ENCODE results near the gene P2RX3. TPM values are rescaled to one million over a fixed set of nuclear protein-coding genes. Genes with fewer than 3 reads are reported as not detected.
A peak's percentile ranks its signal among the peaks of the same experiment; 100 is the strongest.
"Not testable (repeated sequence)": the region's sequence is repeated elsewhere in the genome, so short reads cannot be mapped to it uniquely, and the experiment has no call there.

P2RX3 gene
- total RNA-seq, 1 experiment from 2014 or later: not detected

GRCh38 chr11:57348636-57349313, 10.6 kb downstream of the P2RX3 start:
- no peak for DNase-seq (ENCODE audit: low read depth)

GRCh38 chr11:57349491-57350274, 11.5 kb downstream of the P2RX3 start:
- peak; percentile 54 for DNase-seq (ENCODE audit: low read depth)

- no peak for DNase-seq (ENCODE audit: low read depth)
Measured at GRCh38 chr11:57353036-57353435, 14.9 kb downstream of the P2RX3 start.

GRCh38 chr11:57353446-57353845, 15.3 kb downstream of the P2RX3 start:
- DNase-seq (ENCODE audit: low read depth): no peak

DNA sequence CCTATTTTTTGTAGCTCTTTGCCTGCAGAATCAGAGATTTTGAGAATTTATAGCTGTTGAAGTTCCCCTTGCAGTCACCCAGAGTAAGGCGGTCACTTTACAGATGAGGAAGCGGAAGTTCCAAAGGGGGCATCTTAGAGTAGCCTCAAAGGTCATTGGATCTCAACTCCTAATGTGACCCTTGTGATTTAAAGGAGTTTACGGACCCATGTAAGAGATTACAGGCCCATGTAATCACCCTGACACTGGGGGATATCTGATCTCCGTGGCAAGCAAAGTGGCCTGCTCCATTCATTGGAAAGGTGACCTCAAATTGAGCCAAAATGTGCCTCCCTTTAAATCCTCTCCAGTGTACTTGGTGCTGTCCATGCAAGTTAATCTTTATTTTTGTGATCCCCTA, 15.7 kb downstream of the P2RX3 start:
- DNase-seq (ENCODE audit: low read depth): no peak

DNA sequence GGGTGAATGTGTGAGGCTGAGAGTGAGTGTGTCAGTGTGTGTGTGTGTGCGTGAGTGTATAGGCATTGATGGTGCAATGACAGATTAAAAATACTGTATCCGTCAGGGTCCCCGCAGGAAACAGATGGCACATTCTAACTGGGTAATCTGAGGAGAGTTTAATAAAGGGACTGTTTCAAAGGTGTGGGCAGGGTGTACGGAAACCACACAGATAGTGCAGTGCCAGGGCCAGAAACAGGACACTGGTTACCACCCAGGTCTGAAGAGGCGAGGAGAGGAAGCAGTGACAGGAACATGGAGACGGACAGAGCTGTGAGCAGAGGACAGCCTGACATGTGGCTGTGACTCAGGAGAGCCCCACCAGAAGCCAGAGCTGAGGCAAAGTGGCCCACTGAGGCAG, 16.5 kb downstream of the P2RX3 start:
- DNase-seq (ENCODE audit: low read depth): no peak

DNA sequence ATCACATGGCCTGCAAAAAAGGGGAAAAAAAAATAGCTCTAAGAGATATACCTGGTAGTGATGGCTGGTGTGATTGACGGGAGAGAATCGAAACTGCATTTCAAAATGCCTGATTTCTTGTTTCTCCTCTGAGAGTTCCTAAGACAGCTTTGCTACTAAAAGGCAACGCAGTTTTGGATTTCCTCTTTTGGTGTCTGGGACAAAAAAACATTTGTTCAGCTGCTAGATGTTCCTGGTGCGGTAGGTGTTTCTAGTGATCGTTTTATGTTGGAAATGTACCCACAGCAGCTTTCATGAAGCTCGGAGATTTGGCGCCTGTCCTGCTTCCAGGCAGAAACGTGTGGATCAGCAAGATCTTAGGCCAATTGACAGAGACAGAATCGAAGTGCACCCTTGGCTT, 18.1 kb downstream of the P2RX3 start:
- DNase-seq (ENCODE audit: low read depth): no peak

GRCh38 chr11:57357310-57357709, 19.2 kb downstream of the P2RX3 start:
- no peak for DNase-seq (ENCODE audit: low read depth)

DNA sequence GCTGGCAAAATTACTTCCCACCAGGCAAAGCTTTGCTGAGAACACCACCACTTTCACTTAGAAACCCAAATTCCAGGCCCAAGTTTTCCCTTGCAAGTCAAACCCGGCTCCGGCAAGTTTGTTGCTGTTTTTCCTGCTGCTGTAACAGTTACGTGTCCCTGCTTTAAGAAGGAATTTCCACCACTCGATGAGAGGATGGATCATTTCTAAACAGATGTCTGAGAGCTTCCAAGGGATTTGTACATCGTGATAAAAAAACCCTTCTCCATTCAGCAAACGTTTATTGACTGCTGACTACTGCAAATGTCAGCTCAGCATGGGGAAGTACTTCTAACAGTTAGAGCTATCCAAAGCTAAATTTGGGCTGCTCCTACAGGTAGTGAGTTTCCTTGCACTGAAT, 19.7 kb downstream of the P2RX3 start:
- DNase-seq (ENCODE audit: low read depth): no peak

- no peak for DNase-seq (ENCODE audit: low read depth)
Measured at GRCh38 chr11:57358543-57358961, 20.4 kb downstream of the P2RX3 start.

GRCh38 chr11:57358991-57359390, 20.8 kb downstream of the P2RX3 start:
- DNase-seq (ENCODE audit: low read depth): no peak

DNA sequence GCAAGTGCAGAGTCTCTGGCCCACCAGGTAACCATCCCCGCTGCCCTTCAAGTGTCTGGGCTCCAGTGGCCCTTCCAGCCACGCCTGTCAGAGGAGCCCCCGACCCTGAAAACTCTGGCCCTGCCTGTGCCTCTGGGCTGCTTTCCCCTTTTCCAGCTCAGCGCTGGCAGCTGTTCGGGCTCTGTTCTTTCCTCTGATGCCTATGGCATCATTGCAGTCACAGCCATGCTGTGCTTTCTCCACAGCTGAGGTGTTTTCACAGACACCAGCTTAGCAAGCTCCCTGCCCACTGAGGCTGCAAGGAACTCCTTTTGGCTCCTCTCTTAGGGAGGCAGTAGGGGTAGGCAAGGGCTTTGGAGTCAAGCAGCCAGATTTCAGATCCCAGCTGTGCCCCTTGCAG, 21.2 kb downstream of the P2RX3 start:
- DNase-seq (ENCODE audit: low read depth): no peak

DNA sequence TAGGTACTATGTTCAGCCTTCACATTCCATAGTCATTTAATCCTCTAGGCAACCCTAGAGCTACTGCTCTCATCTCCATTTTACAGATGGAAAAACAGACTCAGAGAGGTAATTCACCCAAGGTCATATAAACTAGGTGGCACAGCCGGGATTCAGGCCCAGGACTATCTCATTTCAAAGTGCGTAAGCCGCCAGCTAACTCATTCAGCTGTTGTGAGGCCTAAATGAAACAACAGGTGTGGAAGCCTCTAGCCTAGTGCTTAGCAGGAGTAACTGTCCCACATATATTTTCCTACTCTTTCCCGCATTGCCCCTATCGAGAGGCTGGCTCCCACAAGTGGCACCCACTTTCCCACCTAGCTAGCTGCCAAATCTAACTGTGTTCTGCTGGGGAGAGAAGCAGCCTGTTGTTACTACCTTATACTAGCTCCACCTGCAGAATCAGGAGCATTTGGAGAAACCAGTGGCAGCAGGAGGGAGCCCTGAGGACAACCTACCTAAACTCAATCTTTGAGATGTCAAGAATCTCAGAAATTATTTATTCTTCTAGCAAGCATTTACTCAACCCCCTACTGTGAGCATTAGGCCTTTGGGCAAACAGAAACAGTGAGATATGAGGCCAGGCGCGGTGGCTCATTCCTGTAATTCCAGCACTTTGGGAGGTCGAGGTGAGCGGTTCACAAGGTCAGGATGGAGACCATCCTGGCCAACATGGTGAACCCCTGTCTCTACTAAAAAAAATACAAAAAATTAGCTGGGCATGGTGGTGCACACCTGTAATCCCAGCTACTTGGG, 21.9 kb downstream of the P2RX3 start:
- no peak for DNase-seq (ENCODE audit: low read depth)

- no peak for DNase-seq (ENCODE audit: low read depth)
Measured at GRCh38 chr11:57360991-57361390, 22.8 kb downstream of the P2RX3 start.

GRCh38 chr11:57361420-57361819, 23.3 kb downstream of the P2RX3 start:
- not testable (repeated sequence) for DNase-seq (ENCODE audit: low read depth)

GRCh38 chr11:57361926-57362325, 23.8 kb downstream of the P2RX3 start:
- no peak for DNase-seq (ENCODE audit: low read depth)

GRCh38 chr11:57363131-57364080, 25.3 kb downstream of the P2RX3 start:
- no peak for DNase-seq (ENCODE audit: low read depth)

DNA sequence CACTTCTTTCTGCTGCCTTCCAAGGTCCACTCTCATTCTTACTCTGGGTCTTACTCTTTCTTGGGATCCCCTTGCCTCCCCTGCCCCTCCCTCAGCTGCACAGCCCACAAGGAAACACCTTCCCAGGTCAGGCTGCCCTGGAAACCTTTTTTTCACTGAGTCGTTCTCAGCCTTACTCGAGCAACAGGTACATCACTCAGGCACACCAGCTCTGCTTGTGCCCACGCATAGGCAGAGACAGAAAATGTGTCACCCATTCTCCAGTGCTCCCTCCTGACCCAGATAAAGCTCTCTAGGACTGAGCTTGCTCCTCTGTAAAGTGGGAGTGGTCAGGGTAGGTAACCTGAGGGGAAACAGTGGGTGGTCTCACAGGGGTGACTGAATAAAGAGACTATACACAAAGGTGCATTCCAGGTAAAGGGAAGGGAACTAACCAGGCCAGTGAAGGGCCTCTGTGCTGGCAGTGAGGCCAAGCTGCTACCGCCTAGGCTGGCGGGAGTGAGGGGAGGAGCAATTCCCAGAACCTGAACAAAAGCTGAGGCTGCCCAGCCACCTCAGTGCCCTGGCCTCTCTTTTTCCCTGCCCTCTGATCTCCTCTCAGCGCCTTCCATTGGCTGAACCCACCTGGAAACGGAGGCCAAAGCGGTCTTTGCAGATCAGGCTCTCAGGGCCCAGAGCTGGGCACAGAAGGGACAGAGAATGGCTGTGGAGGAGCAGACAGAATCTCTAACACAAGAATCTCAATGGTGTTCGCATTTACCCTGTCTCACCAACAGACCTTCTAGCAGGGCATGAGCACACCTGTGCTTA, 26.9 kb downstream of the P2RX3 start:
- DNase-seq (ENCODE audit: low read depth): no peak

DNA sequence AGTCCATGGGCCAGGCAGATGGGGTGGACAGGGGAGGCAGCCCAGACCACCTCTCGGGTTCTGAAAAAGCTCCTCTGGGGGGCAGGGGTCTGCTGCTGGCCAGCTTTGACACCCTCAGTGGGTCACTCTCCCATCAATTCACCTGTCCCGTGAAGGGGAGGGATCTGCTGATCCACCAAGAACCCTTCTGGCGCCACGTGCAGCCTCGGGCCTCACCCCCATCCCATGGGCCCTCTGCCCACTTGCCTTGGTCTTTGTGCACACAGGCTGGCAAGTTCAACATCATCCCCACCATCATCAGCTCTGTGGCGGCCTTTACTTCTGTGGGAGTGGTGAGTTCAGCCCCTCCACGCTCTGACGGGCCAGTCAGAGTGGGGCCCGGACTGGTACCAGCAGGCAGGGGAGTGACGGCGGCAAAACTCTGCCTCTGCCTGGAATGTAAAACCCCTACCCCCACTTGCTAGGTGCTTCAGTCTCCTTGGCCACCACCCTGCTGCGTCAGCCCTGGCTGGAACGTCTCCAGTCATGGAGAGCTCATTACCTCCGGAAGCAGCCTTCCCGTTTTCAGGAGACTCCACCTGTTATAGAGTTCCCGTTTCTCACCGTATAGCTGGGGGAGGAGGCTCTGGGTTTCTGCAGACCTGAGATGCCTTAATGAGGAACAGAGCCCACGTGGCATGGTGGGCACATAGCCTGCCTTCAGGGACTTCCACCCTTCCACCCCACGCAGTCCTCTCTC, 30.1 kb downstream of the P2RX3 start:
- peak; percentile 38 for DNase-seq (ENCODE audit: low read depth)

All from HT1080 (cell line).